ENCODE data around the gene PKN2.

Gene PKN2

GRCh38 chr1:88673446-88673845 is 10.6 kb upstream of the PKN2 start:
- no peak for TF ChIP-seq CTCF (IDR thresholded peaks at IDR 0.05; ENCODE audit: low read depth, low read length)
- no peak for DNase-seq (ENCODE audit: low read depth in 2 of 2)
- H3K4me3 ChIP-seq (replicated peaks in 1 of 2; ENCODE audit: low read depth in 2 of 2, low read length in 2 of 2), result no peak overlapping the region

- DNase-seq (ENCODE audit: low read depth in 2 of 2), result no peak
- no peak overlapping the region for H3K4me3 ChIP-seq (replicated peaks in 1 of 2; ENCODE audit: low read depth in 2 of 2, low read length in 2 of 2)
- no peak for TF ChIP-seq CTCF (IDR thresholded peaks at IDR 0.05; ENCODE audit: low read depth, low read length)
Observed at GRCh38 chr1:88678405-88678804, 5.7 kb upstream of the PKN2 start.

DNA sequence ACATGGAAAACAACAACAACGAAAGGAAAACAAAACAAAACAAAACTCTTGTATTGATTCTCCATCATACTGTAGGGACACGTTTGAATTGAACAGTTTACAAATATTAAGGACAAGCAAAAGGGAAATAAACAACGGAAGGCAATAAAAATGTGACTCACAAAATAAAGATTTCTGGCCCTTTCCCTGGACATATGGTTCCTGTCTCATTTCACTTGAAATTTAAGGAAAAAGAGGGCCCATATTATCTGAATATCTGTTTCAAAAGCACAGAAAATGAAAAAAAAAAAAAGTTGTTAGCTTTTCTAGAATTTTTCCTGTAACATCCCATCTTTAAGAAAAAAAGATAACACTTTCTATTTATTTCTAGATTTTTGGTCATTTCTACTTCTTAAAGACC is 3.6 kb upstream of the PKN2 start:
- no peak for DNase-seq (ENCODE audit: low read depth in 2 of 2)
- H3K4me3 ChIP-seq (replicated peaks in 1 of 2; ENCODE audit: low read depth in 2 of 2, low read length in 2 of 2), result no peak overlapping the region
- no peak for TF ChIP-seq CTCF (IDR thresholded peaks at IDR 0.05; ENCODE audit: low read depth, low read length)

DNA sequence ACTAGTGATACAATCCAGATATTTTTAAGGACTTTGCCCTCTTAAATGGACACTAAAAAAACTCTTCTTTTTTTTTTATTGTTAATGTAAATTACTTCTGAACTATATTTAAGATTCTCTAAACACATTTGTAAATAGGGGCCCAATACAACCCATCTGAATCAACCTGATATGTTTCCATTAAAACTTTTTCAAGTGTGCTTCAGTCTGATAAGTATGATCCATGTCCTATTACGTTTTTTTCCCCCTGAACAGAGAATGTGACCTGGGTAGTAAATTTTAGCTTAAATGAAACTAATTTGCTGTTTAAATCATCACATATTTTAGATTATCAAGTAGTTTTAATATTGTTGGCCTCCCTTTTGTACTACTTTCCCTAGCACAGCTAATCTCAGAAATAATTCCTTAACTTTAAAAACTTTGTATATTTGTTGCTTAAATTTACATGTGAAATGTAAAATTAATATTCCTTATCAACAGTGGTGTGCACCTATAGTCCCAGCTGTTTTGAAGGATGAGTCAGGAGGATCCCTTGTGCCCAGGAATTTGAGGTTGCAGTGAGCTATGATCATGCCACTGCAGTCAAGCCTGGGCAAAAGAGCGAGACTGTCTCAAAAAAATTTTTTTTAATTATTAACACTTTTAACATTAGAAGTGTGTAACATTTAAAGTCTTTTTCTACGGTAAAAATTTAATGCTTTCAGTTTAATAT is 3.0 kb upstream of the PKN2 start:
- no peak for TF ChIP-seq CTCF (IDR thresholded peaks at IDR 0.05; ENCODE audit: low read depth, low read length)
- DNase-seq (ENCODE audit: low read depth in 2 of 2), result no peak
- no peak overlapping the region for H3K4me3 ChIP-seq (replicated peaks in 1 of 2; ENCODE audit: low read depth in 2 of 2, low read length in 2 of 2)

DNA sequence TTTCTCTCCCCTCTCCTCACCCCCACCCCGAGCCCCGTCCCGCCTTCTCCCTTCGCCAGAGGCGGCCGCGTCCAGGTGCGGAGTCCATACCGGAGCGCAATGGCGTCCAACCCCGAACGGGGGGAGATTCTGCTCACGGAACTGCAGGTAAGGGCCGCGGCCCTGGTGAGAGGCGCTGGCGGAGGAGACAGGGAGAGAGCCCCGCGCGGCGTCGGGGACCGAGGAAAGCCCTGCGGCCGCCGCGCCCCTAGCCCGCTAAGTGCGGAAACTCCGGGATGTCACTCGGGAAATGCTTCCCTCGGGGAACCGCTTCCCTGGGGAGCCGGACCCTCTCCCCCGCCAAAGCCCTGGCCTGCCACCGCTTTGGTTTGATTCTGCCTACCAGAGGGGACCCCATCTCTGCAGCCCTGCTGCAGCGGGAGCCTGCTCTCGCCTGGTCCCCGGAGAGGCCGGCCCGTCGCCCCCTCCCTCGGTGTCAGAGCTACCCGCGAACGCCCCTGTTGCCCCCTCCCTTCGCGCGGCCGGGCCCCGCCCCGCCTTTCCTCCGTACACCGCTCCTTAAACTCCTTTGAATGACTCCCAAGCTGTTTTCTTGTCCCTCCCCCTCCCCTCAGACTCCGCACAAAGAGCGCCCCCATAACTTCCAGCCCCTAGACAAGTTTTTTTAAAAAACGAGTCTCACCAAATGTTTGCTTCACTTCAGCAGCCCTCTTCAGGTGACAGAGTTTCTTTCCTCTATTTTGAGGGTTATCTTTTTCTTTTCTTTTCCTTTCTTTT is 597 bp downstream of the PKN2 start:
- no peak for TF ChIP-seq CTCF (IDR thresholded peaks at IDR 0.05; ENCODE audit: low read depth, low read length)
- DNase-seq (ENCODE audit: low read depth in 2 of 2), result peak; percentile 56 to 60
- peak overlapping the region; percentile 89 to 96 for H3K4me3 ChIP-seq (replicated peaks in 1 of 2; ENCODE audit: low read depth in 2 of 2, low read length in 2 of 2)

DNA sequence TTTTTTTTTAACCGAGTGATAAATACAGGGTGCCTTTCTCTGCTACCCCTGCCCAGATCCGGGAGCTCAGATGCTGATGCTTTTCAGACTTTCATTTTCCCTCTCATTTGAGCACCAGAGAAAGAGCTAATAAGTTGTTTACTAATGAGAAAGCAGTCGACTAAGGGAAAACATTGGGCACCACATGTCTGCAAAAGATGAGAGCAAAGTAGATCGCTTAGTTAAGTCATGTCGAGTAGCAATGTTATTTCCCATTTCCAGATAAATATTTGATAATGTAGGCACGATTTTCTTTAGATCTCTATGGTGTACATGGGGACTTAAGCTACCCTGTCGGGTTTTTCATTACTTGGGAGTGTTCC is 1.2 kb downstream of the PKN2 start:
- no peak for TF ChIP-seq CTCF (IDR thresholded peaks at IDR 0.05; ENCODE audit: low read depth, low read length)
- DNase-seq (ENCODE audit: low read depth in 2 of 2), result peak in 1 of 2 donors; percentile 19

More for the DNA sequence above, 1.2 kb downstream of the PKN2 start:
- peak overlapping the region; percentile 89 to 96 for H3K4me3 ChIP-seq (replicated peaks in 1 of 2; ENCODE audit: low read depth in 2 of 2, low read length in 2 of 2)
